ENCODE results near the gene CYP17A1. TPM values are rescaled to one million over a fixed set of nuclear protein-coding genes. Genes with fewer than 3 reads are reported as not detected.

Gene CYP17A1
- total RNA-seq, 1 experiment from 2014 or later = 2.1 TPM

GRCh38 chr10:102878629-102879028 lies 41.4 kb upstream of the CYP17A1 start (continued):
- TF ChIP-seq KAT7 (CRISPR knock-in tag; IDR thresholded peaks at IDR 0.05; ENCODE audit: borderline replicate concordance) = no peak
- TF ChIP-seq TEAD1 (CRISPR knock-in tag; IDR thresholded peaks at IDR 0.05) = no peak
- TF ChIP-seq ATF6 (CRISPR knock-in tag; IDR thresholded peaks at IDR 0.05) = no peak
- no peak for TF ChIP-seq ZNF138 (CRISPR knock-in tag; conservative IDR thresholded peaks at IDR 0.05)
- no peak for TF ChIP-seq ZNF532 (CRISPR knock-in tag; IDR thresholded peaks at IDR 0.05; ENCODE audit: borderline replicate concordance)
- no peak for TF ChIP-seq TP53 (CRISPR knock-in tag; IDR thresholded peaks at IDR 0.05)
- TF ChIP-seq ZNF263 (CRISPR knock-in tag; IDR thresholded peaks at IDR 0.05; ENCODE audit: low read depth) = no peak
- no peak for TF ChIP-seq ZNF396 (CRISPR knock-in tag; IDR thresholded peaks at IDR 0.05; ENCODE audit: borderline replicate concordance)

- no peak for DNase-seq (ENCODE audit: low spot score)
- H3K27me3 Mint-ChIP-seq (ENCODE audit: low read depth) = no peaks in the 10 kb centered on the region
- no peak overlapping the region for H3K4me3 Mint-ChIP-seq
- CTCF ChIA-PET = no interaction called here
- TF ChIP-seq GTF2I (CRISPR knock-in tag; conservative IDR thresholded peaks at IDR 0.05) = no peak
- TF ChIP-seq STAT6 (CRISPR knock-in tag; conservative IDR thresholded peaks at IDR 0.05; ENCODE audit: low read depth) = no peak
- no peak for TF ChIP-seq ERG (CRISPR knock-in tag; IDR thresholded peaks at IDR 0.05)
- TF ChIP-seq IRF1 (CRISPR knock-in tag; IDR thresholded peaks at IDR 0.05) = no peak
- TF ChIP-seq ATF2 (CRISPR knock-in tag; IDR thresholded peaks at IDR 0.05; ENCODE audit: borderline replicate concordance, low read depth) = no peak
- no peak for TF ChIP-seq TP53 (CRISPR knock-in tag; IDR thresholded peaks at IDR 0.05)
- no peak for TF ChIP-seq FOXP1 (CRISPR knock-in tag; IDR thresholded peaks at IDR 0.05; ENCODE audit: borderline replicate concordance)
- TF ChIP-seq FOXJ3 (CRISPR knock-in tag; IDR thresholded peaks at IDR 0.05; ENCODE audit: borderline replicate concordance) = no peak
- TF ChIP-seq E2F5 (CRISPR knock-in tag; IDR thresholded peaks at IDR 0.05) = no peak
- no peak for TF ChIP-seq NR2C2 (CRISPR knock-in tag; IDR thresholded peaks at IDR 0.05)
- no peak for ATAC-seq
- POLR2A ChIA-PET = no interaction called here
- H3K9me3 Mint-ChIP-seq = no peaks in the 10 kb centered on the region
- H3K36me3 Mint-ChIP-seq = no peaks in the 10 kb centered on the region
- no peak overlapping the region for H3K27ac Mint-ChIP-seq
- no peaks in the 10 kb centered on the region for H3K4me1 Mint-ChIP-seq
These were observed 39.5 kb upstream of the CYP17A1 start for GRCh38 chr10:102876747-102877153.
